Superior temporal gyrus (tissue), 1 donor: Measurements from ENCODE around the gene TBL1XR1.
"Not testable (repeated sequence)": the region's sequence is repeated elsewhere in the genome, so short reads cannot be mapped to it uniquely, and the experiment has no call there.

Experiments
- DNase-seq: peaks from one replicate; pipeline ENCODE4 v3.0.0-alpha.2; 2016; ENCODE audit errors: extremely low spot score

The TBL1XR1 gene

GRCh38 chr3:177182352-177182751 is 14.9 kb downstream of the TBL1XR1 start:
- no peak for DNase-seq

GRCh38 chr3:177181418-177181817 is 15.9 kb downstream of the TBL1XR1 start:
- no peak for DNase-seq

- DNase-seq, result no peak
Observed at GRCh38 chr3:177180506-177180905, 16.8 kb downstream of the TBL1XR1 start.

GRCh38 chr3:177179281-177180067 is 17.8 kb downstream of the TBL1XR1 start:
- no peak for DNase-seq

GRCh38 chr3:177177749-177178221 is 19.5 kb downstream of the TBL1XR1 start:
- no peak for DNase-seq

GRCh38 chr3:177174607-177175170 is 22.6 kb downstream of the TBL1XR1 start:
- DNase-seq, result peak; percentile 27

GRCh38 chr3:177169936-177170722 is 27.2 kb downstream of the TBL1XR1 start:
- no peak for DNase-seq

GRCh38 chr3:177168431-177168830 is 28.9 kb downstream of the TBL1XR1 start:
- no peak for DNase-seq

GRCh38 chr3:177162742-177163141 is 34.5 kb downstream of the TBL1XR1 start:
- DNase-seq, result no peak

GRCh38 chr3:177161603-177162002 is 35.7 kb downstream of the TBL1XR1 start:
- DNase-seq, result not testable (repeated sequence)

GRCh38 chr3:177158461-177158860 is 38.8 kb downstream of the TBL1XR1 start:
- DNase-seq, result no peak

GRCh38 chr3:177157492-177157891 is 39.8 kb downstream of the TBL1XR1 start:
- no peak for DNase-seq

- no peak for DNase-seq
Observed at GRCh38 chr3:177154733-177155132, 42.5 kb downstream of the TBL1XR1 start.

GRCh38 chr3:177150970-177151627 is 46.2 kb downstream of the TBL1XR1 start:
- peak; percentile 64 for DNase-seq

- no peak for DNase-seq
Observed at GRCh38 chr3:177150218-177150916, 46.9 kb downstream of the TBL1XR1 start.

GRCh38 chr3:177149106-177149505 is 48.2 kb downstream of the TBL1XR1 start:
- no peak for DNase-seq

GRCh38 chr3:177147790-177148189 is 49.5 kb downstream of the TBL1XR1 start:
- DNase-seq, result no peak

GRCh38 chr3:177146646-177147045 is 50.6 kb downstream of the TBL1XR1 start:
- DNase-seq, result no peak

- no peak for DNase-seq
Observed at GRCh38 chr3:177145954-177146353, 51.3 kb downstream of the TBL1XR1 start.

- DNase-seq, result no peak
Observed at GRCh38 chr3:177145381-177145780, 51.9 kb downstream of the TBL1XR1 start.

GRCh38 chr3:177144922-177145321 is 52.4 kb downstream of the TBL1XR1 start:
- DNase-seq, result no peak
